HG03521 (cell line): ENCODE data around the gene SCNN1B.
"Not testable (repeated sequence)": the region's sequence is repeated elsewhere in the genome, so short reads cannot be mapped to it uniquely, and the experiment has no call there.

ENCODE experiments used
- ATAC-seq: cut with Tn5 transposase; IDR thresholded peaks from one replicate; pipeline ENCODE4 v1.9.1; 2021; ENCODE audit warnings: mild to moderate bottlenecking, moderate library complexity; ENCODE audit not compliant: unreplicated experiment

SCNN1B gene

DNA sequence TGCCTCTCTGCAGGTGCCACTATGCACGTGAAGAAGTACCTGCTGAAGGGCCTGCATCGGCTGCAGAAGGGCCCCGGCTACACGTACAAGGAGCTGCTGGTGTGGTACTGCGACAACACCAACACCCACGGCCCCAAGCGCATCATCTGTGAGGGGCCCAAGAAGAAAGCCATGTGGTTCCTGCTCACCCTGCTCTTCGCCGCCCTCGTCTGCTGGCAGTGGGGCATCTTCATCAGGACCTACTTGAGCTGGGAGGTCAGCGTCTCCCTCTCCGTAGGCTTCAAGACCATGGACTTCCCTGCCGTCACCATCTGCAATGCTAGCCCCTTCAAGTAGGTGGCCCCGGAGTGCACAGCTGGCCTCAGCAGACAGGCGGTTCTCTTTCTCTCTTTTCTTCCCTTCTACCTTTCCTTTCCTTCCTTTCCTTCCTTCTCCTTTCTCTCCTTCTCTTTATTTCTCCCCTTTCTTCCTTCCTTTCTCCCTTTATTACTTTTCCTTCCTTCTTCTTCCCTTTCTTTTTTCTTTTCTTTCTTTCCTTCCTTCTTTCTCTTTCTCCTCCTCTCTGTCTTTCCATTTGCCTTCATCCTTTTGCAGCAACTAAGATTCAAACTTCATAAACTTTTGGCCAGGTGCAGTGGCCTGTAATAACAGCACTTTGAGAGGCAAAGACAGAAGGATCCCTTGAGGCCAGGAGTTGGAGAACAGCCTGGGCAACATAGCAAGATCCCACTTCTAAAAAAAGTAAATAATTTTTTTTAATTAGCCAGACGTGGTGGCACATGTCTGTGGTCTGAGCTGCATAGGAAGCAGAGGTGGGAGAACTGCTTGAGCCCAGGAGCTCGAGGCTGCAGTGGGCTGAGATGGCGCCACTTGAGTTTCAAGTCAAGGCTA, 46.7 kb downstream of the SCNN1B start:
- ATAC-seq = no peak

DNA sequence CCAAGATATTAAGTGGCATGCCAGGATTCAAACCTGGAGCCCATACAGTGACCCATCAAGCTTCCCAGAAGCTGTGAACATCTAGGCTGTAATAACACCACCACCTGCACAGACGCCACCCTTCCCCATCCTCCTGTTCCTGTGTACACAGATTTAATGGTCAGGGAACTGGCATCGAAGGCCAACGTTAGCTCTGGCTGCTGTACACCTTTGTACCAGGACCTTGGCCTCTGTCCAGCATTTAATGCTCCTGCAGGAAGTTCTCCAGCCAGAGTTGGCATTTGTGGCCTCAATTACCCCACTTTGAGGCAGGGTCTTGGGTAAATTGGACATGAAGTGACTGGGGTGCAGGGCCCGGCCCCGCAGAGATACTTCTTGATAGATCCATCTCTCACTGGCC, 49.3 kb downstream of the SCNN1B start:
- no peak for ATAC-seq

DNA sequence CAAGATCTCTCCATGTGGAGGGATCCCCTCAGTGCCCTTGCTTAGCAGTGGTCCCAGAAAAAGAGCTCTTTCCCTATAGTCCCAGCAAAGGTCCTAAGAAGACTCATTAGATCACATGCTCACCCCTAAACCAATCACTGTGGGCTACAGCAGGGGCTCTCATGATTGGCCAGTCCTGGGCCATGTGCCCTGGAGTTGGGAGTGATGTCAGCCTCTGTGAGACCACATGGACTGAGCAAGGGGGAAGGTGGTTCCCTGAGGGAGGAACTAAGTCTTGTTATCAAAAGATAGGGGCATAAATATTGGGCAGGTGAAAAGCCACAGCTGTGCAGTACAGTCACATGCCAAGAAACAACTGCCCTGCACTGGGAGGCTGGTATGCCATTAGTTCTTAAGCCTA, 51.3 kb downstream of the SCNN1B start:
- no peak for ATAC-seq

DNA sequence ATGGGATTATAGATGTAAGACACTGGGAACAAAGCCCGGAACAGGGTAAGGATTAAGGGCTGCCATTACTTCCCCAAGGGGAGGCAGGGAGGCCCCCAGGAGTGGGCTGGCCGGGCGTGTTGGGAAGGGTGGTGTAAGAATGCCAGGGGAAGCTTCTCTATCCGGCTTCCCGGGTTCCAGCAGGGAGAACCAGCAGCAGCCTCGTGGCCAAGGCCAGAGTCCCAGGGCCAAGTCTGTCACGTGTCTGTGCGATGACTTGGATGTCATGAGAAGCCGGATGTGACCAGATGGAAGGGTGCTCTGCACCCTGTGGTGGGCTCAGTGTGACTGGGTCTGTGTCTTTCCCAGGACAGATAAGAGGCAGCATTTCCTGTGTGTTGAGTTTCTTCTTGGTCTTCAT, 52.1 kb downstream of the SCNN1B start:
- no peak for ATAC-seq

DNA sequence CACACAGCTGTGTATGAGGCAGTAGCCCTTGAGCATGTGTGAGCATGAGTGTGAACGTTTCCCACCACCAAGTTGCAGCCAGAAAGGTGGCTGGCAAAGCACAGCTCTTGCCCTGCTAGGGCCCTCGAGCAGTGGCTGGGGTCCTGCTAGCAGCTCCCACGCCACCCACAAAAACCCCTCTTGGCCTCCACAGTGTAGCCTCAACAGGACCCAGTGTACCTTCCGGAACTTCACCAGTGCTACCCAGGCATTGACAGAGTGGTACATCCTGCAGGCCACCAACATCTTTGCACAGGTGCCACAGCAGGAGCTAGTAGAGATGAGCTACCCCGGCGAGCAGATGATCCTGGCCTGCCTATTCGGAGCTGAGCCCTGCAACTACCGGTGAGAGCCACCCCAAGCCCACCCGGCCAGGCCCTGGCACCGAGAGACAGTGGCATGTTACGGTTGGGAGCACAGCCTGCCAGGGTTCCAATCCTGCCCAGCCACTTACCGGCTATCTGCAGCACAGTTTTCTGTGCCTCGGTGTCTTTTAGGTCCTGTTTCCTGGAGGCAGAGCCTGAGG, 53.1 kb downstream of the SCNN1B start:
- no peak for ATAC-seq

DNA sequence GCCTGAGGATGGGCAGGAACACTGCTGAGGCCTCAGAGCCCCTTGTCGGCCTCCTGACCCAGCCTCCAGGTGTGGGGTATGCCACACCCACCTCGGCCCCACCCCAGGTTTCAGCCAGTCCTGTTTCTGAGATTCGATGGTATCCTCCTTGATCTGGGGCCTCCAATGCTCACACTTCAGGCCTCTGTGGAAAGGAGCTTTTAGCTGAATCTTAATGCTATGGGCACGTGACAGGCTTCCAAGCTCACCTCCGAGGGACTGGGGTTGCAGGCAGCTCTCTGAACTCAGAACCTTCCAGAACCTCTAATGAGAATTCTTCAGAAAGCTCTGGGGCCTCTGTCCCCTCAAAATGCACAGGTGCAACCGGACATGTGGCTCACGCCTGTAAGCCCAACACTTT, 54.8 kb downstream of the SCNN1B start:
- no peak for ATAC-seq

DNA sequence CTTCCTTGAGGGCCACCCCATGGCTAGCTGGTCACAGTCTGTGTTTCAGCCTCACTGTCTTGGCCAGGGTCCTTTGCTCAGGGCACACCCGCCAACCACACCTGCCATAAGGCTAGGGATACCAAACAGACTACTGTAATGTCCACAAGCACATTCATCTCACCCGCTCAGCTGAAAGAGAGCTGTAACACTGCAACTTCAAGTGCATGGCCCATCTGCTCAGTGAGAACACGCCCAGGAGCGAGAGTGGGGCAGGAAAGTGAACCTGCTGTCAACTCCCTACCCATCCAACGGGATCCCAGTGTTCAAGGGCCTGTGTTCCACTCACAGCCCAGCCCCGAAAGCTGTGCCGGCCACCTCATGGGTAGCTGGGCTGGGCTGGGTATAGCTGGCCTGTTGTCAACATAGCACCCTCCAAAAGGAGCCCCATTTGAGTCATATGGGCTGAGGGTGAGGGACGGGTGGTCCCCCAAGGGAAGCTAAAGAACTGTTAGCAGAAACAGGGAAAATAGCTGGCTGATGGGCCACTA, 55.7 kb downstream of the SCNN1B start:
- no peak for ATAC-seq

DNA sequence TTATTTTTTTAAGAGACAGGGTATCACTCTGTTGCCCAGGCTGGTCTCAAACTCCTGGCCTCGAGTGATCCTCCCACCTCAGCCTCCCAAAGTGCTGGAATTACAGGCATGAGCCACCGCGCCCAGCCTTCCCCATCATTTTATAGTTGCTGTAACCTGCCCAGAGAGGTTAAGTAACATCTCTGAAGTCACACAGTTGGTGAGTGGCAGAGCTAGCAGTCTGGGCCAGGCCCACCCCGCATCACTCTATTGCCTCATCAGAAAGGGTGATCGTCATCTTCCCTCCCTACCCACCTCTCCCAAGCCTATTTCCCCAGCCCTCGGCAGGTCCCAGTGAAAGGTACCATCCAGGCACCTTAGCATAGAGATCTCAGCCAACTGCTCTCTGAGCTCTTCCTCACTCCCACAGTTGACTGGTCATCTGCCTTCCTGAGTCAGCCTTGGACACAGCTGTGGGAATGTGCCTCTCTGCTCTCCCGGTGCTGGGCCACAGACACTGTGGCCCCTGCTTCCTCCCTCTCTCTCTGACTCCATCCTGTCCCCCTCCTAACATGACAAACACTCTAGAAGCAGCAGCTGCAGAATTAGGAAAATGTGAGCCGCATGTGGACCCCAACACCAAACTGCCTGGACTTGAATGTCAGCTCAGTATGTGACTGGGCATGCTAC, 57.1 kb downstream of the SCNN1B start:
- no peak for ATAC-seq

DNA sequence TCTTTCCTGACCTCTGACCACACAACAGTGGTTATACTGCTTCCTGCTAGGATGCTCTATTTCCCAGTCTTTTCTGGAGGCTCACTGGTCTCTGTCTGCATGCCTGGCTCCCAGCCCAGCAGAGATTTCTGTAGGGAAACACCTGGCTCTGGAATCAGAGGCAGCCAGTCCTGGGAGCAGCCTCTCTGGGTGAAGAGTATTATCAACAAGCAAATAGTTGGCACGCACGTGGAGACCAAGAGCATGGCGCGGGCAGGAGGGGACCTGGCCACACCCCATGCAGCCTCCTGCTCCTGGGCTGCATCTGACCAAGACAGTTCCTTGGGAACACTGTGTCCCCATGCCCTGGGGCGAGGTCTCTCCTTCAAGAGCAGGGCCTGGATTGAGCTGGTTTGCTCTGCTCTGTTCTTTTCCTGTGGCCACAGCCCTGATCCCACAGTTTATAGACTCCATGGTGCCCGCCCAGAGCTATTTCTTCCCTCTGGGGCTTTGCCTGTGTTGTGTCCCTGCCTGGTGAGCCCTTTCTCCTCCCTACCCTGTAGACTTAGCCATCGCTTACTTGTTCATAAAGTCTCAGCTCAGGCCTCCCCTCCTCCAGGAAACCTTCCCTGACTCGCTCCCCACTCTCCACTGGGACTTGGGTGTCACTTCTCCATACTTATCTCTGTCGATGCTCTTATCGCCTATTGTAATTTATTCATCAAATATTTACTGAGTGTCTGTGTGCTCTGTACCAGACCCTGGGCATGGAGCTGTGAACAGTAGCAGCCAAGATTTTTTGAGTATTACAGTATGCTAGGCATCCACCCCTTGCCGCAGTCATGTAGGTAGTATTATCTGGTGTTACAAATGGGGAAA, 60.6 kb downstream of the SCNN1B start:
- ATAC-seq = no peak

DNA sequence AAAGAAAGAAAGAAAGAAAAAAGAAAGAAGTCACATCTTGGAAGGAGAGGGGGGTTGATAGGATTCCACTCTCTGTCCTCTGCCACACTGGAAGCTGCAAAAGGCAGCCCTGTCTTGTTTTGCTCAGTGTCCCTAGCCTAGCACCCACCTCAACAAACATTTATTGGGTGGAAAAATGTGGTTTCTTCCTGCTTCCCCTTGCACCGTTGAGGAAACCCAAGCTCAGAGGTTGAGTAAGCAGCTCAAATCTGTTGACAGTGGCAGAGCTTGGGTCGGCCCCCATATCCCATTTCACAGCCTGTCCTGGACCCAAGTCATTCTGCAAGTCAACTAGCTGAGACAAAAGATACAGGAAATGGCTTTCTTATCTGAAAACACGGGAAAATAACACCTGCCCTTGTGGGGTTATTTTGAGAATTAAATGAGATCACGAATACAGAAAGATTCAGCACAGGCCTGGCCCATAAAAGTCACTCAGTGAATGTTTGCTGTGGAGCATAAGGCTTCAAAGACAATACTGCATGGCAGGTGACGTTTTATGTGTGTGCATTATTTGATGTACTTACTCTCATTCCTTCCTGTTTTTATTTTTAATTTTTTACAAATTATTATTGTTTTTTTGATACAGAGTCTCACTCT, 63.6 kb downstream of the SCNN1B start:
- ATAC-seq = no peak

DNA sequence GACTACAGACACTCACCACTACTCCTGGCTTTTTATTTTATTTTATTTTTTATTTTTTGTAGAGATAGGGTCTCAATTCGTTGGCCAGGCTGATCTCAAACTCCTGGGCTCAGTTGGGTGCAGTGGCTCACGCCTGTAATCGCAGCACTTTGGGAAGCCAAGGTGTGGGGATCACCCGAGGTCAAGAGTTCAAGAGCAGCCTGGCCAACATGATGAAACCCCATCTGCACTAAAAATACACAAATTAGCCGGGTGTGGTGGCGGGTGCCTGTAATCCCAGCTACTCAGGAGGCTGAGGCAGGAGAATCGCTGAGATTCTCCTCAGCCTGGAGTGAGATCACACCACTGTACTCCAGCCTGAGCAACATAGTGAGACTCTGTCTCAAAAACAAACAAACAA, 64.2 kb downstream of the SCNN1B start:
- not testable (repeated sequence) for ATAC-seq

DNA sequence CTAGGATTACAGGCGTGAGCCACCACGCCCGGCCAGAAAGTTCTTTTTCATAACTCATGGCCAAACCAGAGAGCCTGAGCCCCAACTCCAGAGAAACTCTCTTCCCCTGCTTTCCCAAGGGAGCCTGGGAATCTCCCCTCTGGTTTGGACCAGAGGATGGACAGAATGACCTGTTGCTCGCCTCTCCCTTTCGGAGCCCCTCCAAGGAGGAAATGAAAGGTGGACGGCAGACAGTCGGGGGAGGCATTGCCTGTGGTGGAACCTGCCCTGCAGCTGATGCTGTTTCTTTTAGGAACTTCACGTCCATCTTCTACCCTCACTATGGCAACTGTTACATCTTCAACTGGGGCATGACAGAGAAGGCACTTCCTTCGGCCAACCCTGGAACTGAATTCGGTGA, 65.5 kb downstream of the SCNN1B start:
- no peak for ATAC-seq

DNA sequence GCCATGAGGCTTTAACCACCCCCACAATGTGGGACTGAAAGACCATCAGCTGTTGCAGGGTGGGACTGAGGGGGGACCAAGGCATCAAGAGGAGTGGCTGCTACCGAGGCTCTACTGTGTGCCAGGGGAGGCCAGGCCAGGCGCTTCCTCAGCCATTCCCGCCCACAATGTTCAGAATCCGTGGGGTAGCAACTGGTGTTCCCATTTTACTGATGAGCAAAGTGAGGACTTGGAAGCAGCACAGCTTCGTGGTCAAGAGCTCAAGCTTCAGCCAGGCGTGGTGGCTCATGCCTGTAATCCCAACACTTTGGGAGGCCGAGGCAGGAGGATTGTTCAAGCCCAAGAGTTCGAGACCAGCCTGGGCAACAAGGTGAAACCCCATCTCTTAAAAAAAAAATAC, 65.9 kb downstream of the SCNN1B start:
- ATAC-seq = no peak

DNA sequence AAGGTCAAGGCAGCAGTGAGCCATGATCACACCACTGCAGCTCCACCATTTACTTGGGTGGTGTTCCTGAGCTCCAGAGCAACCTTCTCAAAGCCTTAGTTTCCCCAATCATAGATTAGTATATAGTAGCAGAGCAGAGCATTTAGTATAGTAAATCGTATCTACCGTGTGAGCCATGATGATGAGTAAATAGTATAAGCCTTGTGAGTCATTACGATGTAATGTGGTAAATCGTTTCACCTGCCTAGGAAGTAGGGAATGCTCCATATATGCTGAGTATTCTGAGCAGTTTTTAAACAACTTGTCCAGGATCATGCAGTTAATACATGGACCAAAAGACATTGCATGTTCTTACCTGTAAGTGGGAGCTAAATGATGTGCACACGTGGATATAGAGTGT, 66.4 kb downstream of the SCNN1B start:
- no peak for ATAC-seq

DNA sequence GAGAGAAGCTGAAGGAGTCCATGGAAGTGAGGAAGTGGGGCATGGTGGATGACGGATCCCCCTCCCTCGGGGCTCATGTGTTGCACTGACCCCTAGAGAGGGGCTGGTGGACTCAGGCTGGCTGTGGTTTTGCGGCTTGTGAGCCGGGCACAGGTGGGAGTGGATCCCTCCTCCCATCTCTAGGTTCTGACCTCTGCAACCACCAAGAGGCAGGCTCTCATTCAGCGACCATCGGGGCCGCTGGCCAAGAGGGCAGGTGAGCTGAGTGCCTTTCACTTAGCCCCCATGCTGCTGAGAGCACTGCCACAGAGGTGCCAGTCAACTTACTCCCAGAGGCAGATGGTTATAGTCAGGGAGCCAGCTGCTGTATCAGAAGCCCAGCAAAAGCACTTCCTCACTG, 67.3 kb downstream of the SCNN1B start:
- ATAC-seq = no peak

DNA sequence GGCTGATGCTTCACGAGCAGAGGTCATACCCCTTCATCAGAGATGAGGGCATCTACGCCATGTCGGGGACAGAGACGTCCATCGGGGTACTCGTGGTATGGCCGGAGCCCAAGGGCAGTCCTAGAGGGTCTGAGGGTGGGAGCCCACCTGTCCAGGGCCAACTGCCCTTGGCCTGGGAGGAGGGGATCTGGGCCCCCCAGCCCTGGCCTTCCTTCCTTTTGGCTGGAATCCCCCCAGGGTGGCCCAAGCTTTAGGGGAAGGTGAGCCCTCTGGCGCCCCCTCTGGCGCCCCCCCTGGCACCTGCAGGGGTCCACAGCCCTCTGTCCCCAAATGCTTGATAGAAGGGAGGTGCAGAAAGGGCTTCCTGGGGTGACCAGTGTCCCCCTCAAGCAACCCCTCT, 69.3 kb downstream of the SCNN1B start:
- ATAC-seq = no peak

DNA sequence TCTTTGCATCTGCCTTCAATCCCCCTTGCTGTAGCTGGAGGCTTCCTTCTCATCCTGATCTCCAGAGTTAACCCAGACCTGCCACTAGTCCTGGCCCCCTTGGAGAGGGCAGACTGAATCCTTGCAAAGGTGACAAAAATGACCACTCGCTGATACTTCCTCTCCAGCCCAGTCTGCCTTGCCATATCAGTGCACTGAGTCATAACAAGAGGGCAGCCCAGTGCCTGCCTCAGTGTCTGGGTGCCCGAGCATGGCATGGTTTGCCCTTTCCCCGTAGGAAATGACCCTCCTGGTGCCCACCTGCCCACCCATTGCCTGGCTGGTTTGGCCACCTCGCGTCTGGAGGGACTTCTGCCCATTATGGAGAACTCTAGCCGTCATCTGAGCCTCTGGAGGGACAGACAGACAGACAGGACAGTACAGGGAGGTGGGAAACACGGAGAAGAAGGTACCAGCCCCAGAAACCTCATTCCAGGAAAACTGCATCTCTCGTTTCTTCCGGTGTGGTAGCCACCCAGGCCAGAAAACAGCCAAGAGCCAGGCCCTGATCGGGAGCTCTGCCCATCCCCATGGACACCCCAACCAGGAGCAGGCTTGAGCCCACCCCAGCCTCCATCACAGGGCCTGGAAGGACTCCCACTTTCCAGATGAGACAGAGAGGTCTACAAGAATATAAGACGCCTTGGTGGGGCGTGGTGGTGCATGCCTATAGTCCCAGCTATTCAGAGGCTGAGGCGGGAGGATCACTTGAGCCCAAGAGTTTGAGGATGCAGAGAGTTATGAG, 71.5 kb downstream of the SCNN1B start:
- no peak for ATAC-seq

DNA sequence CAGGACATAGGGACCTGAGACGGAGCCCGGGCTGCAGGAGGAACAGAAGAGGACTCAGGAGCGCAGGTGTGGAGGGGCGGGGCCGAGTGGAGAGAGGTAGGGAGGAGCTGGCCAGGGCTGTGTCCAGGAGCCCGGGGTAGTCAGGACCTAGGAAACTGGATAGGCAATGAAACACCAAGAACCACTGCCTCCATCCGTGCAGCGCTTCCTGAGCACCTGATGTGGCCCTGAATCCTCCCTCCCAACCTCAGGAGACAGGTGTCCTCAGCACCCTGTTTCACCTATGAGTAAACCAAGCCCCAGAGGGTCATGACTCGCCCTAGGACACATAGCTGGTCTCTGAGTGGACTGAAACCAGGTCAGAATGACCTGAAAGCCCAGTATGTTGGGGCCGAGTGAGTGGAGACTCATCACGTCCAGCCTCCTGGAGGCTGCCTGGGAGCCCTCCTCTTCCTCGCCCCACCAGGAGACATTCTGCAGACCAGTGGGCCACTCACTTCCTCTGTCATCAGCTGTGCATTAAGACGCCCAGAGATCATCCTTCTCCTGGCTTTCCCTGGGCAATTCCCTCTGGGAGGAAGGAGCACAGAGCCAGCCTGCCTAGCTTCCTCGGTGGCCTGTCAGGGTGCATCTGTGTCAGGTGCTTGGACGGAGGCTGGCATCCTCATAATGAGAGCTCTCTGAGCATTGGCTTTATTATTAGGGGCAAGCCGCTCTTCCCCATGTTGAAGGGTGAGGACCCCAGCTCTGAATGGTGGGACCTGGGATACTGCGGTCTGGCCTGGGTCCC, 72.8 kb downstream of the SCNN1B start:
- no peak for ATAC-seq

DNA sequence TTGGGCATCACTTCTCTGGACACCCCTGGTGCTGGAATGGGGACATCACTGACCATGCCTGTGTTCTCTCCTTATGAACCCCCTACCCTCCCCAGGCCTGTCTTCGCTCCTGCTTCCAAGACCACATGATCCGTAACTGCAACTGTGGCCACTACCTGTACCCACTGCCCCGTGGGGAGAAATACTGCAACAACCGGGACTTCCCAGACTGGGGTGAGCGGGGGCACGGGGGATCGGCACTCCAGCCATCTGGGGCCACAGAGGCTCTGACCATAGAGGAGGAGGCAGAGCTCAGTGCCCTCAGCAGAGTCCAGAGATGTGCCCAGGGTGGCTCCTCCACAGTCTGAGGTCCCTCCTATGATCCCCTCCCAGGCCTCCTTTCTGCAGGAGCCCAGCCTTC, 73.5 kb downstream of the SCNN1B start:
- no peak for ATAC-seq
